SH-SY5Y (cell line): ENCODE data around the gene ST8SIA5.

Experiments used
- GATA2 ChIP-seq: IDR thresholded peaks from 2 replicates; pipeline ENCODE4 v1.6.1; 2011; ENCODE audit warnings: mild to moderate bottlenecking, low read depth, low read length
- GATA3 ChIP-seq: IDR thresholded peaks from 2 replicates; pipeline ENCODE4 v1.6.1; 2011; ENCODE audit warnings: low read depth, mild to moderate bottlenecking, low read length, moderate library complexity

ST8SIA5 gene

GRCh38 chr18:46728219-46728930 is 28.5 kb downstream of the ST8SIA5 start:
- TF ChIP-seq GATA2 (no peak), GATA3 (no peak)

- TF ChIP-seq GATA3 (no peak), GATA2 (no peak)
These were observed 29.7 kb downstream of the ST8SIA5 start for GRCh38 chr18:46727177-46727576.

GRCh38 chr18:46725310-46725709 is 31.5 kb downstream of the ST8SIA5 start:
- TF ChIP-seq GATA3 (no peak), GATA2 (no peak)

DNA sequence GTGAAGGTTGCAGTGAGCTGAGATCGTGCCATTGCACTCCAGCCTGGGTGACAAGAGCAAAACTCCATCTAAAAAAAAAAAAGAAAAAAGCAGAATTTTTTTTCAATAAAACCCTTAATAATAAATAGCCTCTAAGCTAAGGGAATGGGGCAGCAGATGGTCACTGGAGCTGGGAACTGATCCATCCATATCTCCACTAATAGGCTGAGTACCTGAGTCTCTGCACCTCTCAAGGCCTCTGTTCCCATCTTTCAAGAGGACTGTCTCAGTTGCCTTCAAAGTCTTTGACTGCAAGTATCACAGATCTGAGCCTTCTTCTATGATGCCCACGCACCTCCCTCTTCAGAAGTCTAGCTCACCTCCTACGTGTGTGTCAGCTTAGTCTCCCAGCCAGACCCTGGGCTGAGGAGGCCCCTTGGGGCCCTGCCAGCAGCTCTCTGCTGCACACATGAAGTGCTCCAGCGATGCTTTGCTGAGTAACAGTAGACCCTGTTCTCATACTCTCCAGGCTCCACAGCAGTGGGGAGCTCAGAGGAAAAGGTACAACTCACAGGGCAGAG is 32.9 kb downstream of the ST8SIA5 start:
- TF ChIP-seq GATA2 (no peak), GATA3 (no peak)

GRCh38 chr18:46722051-46722450 is 34.8 kb downstream of the ST8SIA5 start:
- TF ChIP-seq GATA3 (no peak), GATA2 (no peak)

GRCh38 chr18:46721331-46721730 is 35.5 kb downstream of the ST8SIA5 start:
- TF ChIP-seq GATA2 (no peak), GATA3 (no peak)

- TF ChIP-seq GATA2 (no peak), GATA3 (no peak)
These were observed 36.3 kb downstream of the ST8SIA5 start for GRCh38 chr18:46720521-46720920.

- TF ChIP-seq GATA2 (no peak), GATA3 (no peak)
These were observed 36.8 kb downstream of the ST8SIA5 start for GRCh38 chr18:46720092-46720491.

GRCh38 chr18:46719388-46719787 is 37.5 kb downstream of the ST8SIA5 start:
- TF ChIP-seq GATA2 (no peak), GATA3 (no peak)

- TF ChIP-seq GATA3 (no peak), GATA2 (no peak)
These were observed 38.1 kb downstream of the ST8SIA5 start for GRCh38 chr18:46718501-46719341.

- TF ChIP-seq GATA2 (no peak), GATA3 (no peak)
These were observed 40.0 kb downstream of the ST8SIA5 start for GRCh38 chr18:46716827-46717226.

GRCh38 chr18:46716336-46716735 is 40.5 kb downstream of the ST8SIA5 start:
- no peak for TF ChIP-seq GATA2
- no peak for TF ChIP-seq GATA3

- TF ChIP-seq GATA3 (no peak), GATA2 (no peak)
These were observed 41.8 kb downstream of the ST8SIA5 start for GRCh38 chr18:46715062-46715461.

- TF ChIP-seq GATA3: no peak
- TF ChIP-seq GATA2: no peak
These were observed 44.4 kb downstream of the ST8SIA5 start for GRCh38 chr18:46712406-46712805.
